ENCODE measurements around the gene C1orf167.

C1orf167 gene

DNA sequence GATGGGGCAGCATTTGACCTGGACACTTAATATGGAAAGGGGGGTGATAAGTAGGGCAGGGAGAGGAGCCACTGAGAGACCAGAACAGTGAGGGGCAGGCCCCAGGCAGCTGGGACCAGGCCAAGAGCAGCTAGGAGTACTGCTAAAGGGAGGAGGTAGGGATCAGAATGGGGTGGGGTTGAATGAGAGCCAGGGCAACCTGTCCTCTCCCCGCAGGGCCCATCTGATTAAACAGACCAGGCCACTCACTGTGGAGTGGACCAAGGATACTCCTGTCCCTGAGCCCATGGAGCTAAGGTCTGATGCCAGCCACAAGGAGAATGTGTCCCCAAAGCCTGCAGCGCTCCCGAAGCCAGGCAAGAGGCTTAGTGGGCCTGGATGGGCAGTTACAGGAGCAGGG lies 2.1 kb downstream of the C1orf167 start:
- H3K4me3 ChIP-seq (ENCODE audit: low read depth, low read length): no peak overlapping the region
- no peak for DNase-seq (ENCODE audit: low read depth)
- TF ChIP-seq, protein P1, sequence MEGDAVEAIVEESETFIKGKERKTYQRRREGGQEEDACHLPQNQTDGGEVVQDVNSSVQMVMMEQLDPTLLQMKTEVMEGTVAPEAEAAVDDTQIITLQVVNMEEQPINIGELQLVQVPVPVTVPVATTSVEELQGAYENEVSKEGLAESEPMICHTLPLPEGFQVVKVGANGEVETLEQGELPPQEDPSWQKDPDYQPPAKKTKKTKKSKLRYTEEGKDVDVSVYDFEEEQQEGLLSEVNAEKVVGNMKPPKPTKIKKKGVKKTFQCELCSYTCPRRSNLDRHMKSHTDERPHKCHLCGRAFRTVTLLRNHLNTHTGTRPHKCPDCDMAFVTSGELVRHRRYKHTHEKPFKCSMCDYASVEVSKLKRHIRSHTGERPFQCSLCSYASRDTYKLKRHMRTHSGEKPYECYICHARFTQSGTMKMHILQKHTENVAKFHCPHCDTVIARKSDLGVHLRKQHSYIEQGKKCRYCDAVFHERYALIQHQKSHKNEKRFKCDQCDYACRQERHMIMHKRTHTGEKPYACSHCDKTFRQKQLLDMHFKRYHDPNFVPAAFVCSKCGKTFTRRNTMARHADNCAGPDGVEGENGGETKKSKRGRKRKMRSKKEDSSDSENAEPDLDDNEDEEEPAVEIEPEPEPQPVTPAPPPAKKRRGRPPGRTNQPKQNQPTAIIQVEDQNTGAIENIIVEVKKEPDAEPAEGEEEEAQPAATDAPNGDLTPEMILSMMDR (conservative IDR thresholded peaks at IDR 0.05; ENCODE audit: low read depth, low read length): no peak

DNA sequence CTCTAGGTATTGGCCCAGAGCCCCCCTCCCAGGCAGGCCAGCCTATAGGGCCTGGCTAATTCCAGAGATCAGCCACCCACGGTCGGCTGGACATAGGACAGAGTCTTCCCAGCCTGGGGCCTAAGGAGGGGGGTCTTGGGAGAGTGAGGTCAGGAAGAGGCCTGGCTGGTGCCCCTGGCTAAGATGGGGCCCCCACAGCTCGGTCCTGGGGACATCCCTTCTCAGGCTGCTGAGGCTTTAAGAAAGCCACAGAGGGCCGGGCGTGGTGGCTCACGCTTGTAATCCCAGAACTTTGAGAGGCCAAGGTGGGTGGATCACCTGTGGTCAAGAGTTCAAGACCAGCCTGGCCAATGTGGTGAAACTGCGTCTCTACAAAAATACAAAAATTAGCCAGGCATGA lies 2.5 kb downstream of the C1orf167 start:
- H3K4me3 ChIP-seq (ENCODE audit: low read depth, low read length): no peak overlapping the region
- TF ChIP-seq, protein P1 (conservative IDR thresholded peaks at IDR 0.05; ENCODE audit: low read depth, low read length): no peak
- no peak for DNase-seq (ENCODE audit: low read depth)

DNA sequence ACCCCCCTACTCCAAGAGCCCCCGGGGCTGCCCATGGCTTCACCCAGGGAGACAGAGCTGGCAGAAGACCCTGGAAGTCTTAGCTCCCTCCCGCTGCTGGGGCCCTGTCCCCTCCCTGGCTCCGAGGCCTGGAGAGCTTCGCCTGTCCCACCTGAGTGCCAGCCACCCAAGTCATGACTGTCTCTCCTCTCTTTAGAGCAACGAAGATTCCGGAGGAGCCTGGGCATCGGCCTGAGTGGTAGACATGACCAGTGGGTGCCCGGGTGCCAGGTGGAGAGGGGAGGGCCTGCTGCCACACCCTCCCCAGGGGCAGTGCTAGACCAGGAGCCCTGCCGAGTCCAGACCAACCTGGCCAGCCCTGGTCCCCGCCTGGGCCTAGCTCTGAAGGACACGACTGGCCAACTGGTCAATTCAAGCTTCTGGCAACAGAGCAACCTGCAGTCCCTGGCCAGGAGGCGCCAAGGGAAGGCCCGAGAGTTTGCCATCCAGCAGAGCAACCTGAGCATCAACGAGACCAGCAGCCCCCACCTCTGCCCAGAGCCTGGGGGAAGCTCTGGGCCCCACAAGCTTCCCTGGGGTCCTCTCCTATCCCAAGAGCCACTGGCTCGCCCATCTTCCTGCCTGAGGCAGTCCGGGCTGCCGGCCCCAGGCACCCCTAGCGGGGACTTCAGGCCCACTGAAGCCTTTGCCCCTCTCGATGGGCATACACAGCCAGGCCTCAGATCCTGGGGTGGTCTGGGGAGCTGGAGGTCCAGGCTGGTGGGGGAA lies 3.9 kb downstream of the C1orf167 start:
- TF ChIP-seq, protein P1 (conservative IDR thresholded peaks at IDR 0.05; ENCODE audit: low read depth, low read length): no peak
- H3K4me3 ChIP-seq (ENCODE audit: low read depth, low read length): no peak overlapping the region
- DNase-seq (ENCODE audit: low read depth): no peak

DNA sequence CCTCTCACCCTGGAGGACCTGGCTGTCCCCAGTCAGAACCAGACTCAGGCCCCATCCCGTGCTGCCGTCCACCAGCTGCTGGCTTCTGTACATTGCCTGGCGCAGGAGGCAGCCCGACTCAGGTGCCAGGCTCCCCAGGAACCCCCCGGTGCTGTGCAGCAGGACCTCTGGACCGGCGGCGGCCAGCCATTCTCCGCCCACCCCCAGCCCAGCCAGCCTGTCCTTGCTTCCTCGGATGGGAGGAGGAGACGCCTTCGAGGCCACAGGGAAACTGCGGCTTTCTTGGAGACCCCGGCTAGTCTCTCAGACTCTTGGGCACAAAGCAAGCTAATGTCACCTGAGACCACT lies 4.4 kb downstream of the C1orf167 start:
- no peak for DNase-seq (ENCODE audit: low read depth)
- H3K4me3 ChIP-seq (ENCODE audit: low read depth, low read length): no peak overlapping the region
- TF ChIP-seq, protein P1 (conservative IDR thresholded peaks at IDR 0.05; ENCODE audit: low read depth, low read length): no peak

DNA sequence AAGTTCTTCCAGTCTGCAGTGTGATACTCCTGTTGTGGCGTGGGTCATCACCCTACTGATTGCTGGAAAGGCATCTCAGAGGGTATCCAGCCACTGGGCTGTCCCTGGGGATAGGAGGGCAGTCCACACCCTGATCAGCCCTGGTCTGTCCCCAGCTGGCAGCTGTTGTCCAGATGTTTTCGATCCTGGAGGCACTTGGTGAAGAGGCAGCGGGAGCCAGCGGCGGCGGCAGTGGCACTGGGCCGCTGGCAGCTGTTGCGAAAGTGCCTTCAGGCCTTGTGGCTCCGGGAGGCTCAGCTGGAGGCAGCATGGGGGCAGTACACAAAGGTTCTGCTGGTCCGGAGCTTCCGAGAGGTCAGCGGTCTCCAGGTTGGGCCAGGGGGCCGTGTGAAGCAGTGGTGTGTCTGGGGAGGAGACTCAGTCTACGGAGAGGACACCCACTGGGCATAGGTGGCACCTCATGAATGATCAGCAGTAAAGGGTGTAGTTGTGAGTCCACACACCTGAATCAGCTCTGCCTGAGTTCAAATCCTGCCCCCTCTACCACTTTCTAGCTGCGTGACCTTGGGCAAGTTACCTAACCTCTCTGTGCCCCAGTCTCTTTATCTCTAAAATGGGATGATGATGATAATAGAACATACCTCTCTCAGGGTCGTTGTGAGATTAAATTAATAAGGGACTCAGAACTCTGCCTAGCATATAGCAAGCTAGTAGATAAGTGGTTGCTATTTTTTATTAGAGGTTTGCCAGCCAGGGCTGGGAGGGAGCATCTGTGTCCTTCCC lies 6.1 kb downstream of the C1orf167 start:
- TF ChIP-seq, protein P1 (conservative IDR thresholded peaks at IDR 0.05; ENCODE audit: low read depth, low read length): no peak
- no peak for DNase-seq (ENCODE audit: low read depth)
- no peak overlapping the region for H3K4me3 ChIP-seq (ENCODE audit: low read depth, low read length)

DNA sequence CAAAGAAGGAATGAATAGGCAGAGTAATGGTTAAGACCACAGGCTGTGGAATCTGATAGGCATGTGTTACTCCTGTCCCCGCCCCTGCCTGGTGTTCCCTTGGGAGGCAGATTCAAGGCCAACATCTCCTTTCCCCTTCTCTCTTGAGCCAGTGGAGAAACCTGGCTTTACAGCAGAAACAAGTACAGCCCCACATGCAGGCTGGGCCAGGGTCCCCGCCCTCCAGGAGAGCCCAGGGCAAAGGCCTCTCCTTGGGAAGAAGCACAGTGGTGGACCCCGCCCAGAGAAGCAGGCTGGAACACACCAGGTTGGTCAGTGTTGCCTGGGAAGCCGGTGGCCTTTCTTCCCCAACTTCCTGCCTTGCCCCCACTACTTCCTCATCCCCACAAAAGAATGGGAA lies 6.8 kb downstream of the C1orf167 start:
- no peak for DNase-seq (ENCODE audit: low read depth)
- TF ChIP-seq, protein P1 (conservative IDR thresholded peaks at IDR 0.05; ENCODE audit: low read depth, low read length): no peak
- H3K4me3 ChIP-seq (ENCODE audit: low read depth, low read length): no peak overlapping the region
